ENCODE data around the gene FAM240B.

FAM240B gene

DNA sequence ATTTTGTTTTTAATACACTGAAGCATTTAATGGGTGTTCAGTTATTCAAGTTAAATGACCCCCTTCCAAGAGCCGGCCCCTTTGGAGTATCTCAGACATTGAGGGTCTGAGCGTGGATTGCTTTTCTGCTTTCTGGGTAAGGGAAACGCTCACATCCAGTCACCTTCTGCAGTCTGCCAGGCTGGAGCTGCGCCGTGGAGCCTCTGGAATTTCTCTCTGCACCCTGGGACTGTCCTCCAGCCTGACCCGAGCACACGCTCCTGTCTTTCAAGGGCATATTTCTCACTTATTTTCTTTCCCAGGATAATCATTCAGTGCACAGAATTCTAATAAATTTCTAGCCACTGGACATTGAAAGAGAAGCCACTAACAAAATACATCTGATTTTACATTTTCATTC lies 13.4 kb downstream of the FAM240B start:
- TF ChIP-seq, protein P1, sequence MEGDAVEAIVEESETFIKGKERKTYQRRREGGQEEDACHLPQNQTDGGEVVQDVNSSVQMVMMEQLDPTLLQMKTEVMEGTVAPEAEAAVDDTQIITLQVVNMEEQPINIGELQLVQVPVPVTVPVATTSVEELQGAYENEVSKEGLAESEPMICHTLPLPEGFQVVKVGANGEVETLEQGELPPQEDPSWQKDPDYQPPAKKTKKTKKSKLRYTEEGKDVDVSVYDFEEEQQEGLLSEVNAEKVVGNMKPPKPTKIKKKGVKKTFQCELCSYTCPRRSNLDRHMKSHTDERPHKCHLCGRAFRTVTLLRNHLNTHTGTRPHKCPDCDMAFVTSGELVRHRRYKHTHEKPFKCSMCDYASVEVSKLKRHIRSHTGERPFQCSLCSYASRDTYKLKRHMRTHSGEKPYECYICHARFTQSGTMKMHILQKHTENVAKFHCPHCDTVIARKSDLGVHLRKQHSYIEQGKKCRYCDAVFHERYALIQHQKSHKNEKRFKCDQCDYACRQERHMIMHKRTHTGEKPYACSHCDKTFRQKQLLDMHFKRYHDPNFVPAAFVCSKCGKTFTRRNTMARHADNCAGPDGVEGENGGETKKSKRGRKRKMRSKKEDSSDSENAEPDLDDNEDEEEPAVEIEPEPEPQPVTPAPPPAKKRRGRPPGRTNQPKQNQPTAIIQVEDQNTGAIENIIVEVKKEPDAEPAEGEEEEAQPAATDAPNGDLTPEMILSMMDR (IDR thresholded peaks at IDR 0.05; ENCODE audit: low read depth, low read length): no peak
- H3K4me3 ChIP-seq (ENCODE audit: low read depth, low read length): no peak overlapping the region

DNA sequence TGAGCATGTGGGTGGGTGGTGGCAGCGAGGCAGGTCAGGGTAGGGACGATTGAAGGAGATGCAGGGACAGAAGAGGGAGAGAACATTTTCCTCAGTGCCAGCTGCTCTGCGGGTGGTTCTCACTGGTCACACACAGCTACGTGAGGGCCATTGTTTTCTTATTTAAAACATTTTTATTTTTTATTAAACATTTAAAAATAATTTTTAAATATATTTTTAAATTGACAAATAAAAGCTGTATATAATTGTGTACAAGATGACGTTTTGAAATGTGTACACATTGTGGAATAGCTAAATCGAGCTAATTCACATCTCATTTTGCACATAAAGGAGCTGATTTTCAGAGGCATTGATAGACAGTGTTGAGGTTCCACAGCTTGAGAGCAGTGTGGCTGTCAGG lies 14.0 kb downstream of the FAM240B start:
- no peak overlapping the region for H3K4me3 ChIP-seq (ENCODE audit: low read depth, low read length)
- TF ChIP-seq, protein P1 (IDR thresholded peaks at IDR 0.05; ENCODE audit: low read depth, low read length): no peak

DNA sequence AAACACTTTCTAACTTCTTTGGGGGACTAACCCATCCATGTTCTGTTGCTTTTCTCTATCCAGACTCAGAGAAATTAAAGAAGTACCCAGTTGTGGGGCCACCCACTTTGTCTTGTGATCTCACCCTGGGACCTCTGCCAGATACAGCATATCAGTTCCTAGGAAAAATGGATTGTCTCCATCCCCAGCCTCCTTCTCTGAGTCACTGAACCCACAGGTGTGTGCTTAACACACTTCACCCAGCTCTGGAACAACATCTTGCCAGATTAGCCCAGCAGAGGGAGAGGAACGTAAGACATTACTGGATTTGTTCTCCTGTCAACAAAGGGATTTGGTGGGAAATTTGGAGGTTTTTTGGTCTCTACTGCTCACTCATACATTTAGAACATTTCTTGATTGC lies 19.2 kb downstream of the FAM240B start:
- H3K4me3 ChIP-seq (ENCODE audit: low read depth, low read length): no peak overlapping the region
- TF ChIP-seq, protein P1 (IDR thresholded peaks at IDR 0.05; ENCODE audit: low read depth, low read length): no peak

DNA sequence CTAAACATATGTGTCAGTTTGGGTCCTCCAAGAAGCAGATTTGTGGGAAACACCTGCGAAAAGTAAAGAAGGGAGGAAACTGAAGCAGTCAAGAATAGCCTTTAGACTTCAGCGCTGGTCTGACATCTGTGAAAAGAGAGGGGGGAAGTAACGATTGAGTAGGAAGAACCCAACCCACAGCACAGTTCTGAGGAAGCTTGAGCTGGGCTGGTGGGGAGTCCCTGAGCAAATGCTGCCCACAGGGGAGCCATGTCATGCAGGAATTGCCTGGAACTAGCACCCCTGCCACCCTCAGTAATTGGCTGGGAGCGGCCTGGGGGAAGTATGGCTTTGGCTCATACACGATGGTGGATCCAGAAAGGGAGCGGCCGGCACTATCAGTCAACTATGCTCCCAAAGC lies 20.6 kb downstream of the FAM240B start:
- TF ChIP-seq, protein P1 (IDR thresholded peaks at IDR 0.05; ENCODE audit: low read depth, low read length): no peak
- H3K4me3 ChIP-seq (ENCODE audit: low read depth, low read length): no peak overlapping the region

DNA sequence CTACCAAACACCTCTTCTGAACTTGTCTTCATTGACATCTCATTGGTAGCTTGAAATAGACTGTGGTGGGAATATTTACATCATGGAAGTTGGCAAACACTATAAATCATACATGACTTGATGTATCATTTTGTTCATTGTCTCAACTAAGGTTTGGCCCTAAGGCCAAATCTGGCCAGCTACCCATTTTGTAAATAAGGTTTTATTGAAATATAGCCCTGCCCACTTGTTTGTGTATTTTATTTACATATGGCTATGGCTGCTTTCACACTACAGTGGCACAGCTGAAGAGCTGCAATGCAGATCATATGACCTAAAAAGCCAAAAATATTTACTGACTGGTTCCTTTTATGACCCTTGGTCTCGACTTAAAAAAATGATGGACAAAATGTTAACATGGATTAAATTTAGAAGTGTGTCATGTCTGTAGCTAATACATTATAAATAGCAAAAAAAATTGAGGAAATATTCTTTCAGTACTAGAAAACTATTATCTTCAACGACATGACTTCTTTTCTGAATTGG lies 22.1 kb downstream of the FAM240B start:
- no peak overlapping the region for H3K4me3 ChIP-seq (ENCODE audit: low read depth, low read length)
- TF ChIP-seq, protein P1 (IDR thresholded peaks at IDR 0.05; ENCODE audit: low read depth, low read length): no peak

DNA sequence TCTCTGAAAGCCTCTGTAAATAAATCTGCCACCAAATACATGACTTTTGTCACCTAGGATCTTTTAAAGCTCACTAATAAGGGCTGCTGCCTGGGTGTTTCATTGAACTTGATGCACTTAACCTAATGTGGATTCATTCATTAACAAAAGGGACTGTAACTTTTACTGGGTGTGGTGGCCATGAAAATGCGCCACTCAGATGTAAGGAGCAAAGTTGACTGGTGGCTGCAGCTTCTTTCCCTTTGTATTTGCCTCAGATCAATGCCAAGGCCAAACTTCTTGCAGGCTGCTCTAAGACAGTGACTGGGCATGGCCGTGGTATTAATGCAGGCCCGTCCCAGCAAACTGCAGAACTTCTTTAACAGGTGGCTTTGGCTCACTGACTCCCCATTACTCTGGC lies 22.9 kb downstream of the FAM240B start:
- no peak overlapping the region for H3K4me3 ChIP-seq (ENCODE audit: low read depth, low read length)
- TF ChIP-seq, protein P1 (IDR thresholded peaks at IDR 0.05; ENCODE audit: low read depth, low read length): no peak

DNA sequence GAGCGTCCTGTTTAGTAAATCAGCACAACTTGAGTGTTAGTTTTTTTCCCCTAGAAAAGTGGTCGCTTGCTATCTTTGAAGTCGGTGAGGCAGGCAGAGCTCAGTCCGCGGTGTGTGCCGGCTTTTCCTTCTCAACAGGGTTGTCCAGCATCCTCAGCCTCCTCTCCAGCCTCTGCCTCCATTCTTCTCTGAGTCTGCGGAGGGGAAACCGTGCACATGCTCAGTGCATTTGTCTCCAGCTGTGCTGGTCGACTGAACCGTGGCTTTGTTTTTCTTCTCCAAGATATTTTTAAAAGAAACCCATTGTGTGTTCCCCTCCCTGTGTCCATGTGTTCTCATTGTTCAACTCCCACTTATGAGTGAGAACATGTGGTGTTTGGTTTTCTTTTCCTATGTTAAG lies 25.3 kb downstream of the FAM240B start:
- no peak overlapping the region for H3K4me3 ChIP-seq (ENCODE audit: low read depth, low read length)
- TF ChIP-seq, protein P1 (IDR thresholded peaks at IDR 0.05; ENCODE audit: low read depth, low read length): no peak
